ENCODE results near the gene NUP214. TPM values are rescaled to one million over a fixed set of nuclear protein-coding genes. Genes with fewer than 3 reads are reported as not detected.
A peak's percentile ranks its signal among the peaks of the same experiment; 100 is the strongest.
"Not testable (repeated sequence)": the region's sequence is repeated elsewhere in the genome, so short reads cannot be mapped to it uniquely, and the experiment has no call there.

Gene NUP214
- total RNA-seq, 4 donors from 2014 or later, result 25.8 to 68.2 (median 36.9) TPM

DNA sequence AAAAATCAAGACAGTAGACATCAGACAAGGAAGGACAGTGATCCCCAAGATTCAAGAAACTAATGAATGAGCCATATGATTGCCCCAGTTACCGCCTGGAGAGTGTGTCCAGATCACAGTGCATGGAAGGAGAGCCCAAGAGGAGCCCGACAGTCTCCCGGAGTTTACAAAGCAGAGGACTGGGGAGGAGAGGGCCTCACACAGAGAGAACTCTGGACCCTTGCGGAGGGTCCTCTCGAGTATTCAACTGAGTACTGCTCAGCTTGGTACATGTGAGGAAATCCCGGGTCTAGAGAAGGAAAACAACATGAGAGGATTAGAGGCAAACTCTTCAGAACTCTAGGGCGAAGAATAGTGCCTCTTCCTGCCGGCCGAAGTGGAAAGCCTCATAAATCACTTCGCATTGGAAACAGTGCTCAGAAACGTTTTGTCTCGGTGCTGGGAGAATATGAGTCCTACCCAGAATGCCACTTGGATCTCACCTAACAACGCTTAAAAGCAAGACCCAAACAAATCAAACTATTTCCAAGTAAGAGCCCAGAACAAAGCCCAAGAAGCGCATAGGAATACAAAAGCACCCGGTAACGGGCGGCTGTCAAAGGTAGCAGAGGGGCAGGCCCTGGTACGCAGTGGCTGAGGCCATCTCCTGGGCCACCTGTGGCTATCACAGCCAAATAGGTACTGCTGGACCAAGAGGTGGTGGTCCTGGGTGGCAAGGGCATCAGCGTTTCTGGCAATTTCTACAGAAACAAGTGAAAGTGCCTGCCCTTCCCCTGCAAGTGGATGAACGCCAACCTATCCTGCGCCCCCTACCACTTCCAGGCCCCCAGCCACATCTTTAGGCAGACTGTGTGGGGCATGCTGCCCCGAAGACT is 114.9 kb downstream of the NUP214 start:
- Histone ChIP-seq H3K4me1 (peaks cover 0 to 24% (median 10%) of the 10 kb centered on the region in 3 donors), H3K27ac (no peak overlapping the region), H3K36me3 (peaks cover 0 to 10% of the 10 kb centered on the region in 2 donors), H3K27me3 (no peaks in the 10 kb centered on the region), H3K9me3 (no peaks in the 10 kb centered on the region), H3K4me3 (no peak overlapping the region)
- no peak for TF ChIP-seq POLR2AphosphoS5 (IDR thresholded peaks at IDR 0.05)
- no peak for ATAC-seq
- WGBS, 2 donors (ENCODE audit: low coverage in 1 of 2), result 60 to 74% methylated on average over 10 to 22 of the region's 22 CpGs

DNA sequence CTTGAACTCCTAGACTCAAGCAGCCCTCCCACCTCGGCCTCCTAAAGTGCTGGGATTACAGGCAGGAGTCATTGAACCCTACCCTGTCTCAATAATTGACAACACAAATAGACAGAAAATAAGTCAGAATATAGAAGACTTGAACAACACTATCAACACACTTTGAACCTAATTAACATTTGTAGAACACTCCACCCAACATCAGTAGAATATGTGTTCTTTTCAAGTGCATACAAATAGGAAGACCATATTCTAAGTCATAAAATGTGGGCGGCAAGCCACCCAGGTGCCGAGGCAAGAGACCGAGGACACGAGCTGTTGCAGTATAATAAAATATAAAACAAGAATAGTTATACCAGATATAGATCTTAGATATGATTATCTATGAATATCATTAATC is 118.9 kb downstream of the NUP214 start:
- WGBS, 2 donors (ENCODE audit: low coverage in 1 of 2), result 72 to 87% methylated on average over 5 of the region's 5 CpGs
- not testable (repeated sequence) for H3K4me1 ChIP-seq, H3K9me3 ChIP-seq, H3K27me3 ChIP-seq, ATAC-seq, H3K4me3 ChIP-seq, H3K36me3 ChIP-seq, H3K27ac ChIP-seq

DNA sequence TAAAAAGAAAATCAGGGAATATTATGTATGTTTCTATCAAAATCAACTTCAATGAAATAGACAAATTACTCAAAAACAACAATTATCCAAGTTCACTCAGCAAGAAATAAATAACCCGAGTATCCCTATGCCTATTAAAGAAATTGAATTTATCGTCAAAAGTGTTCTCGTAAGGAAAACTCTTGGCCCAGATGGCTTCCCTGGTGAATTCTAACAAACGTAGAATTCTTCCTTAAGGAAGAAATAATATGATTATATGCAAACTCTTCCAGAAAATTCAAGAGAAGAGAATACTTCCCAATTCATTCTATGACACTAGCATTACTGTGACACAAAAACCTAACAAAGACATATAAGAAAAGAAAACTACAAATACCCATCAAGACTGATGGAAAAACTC is 121.2 kb downstream of the NUP214 start:
- 61 to 78% methylated on average over 4 of the region's 4 CpGs for WGBS, 2 donors (ENCODE audit: low coverage in 1 of 2)

DNA sequence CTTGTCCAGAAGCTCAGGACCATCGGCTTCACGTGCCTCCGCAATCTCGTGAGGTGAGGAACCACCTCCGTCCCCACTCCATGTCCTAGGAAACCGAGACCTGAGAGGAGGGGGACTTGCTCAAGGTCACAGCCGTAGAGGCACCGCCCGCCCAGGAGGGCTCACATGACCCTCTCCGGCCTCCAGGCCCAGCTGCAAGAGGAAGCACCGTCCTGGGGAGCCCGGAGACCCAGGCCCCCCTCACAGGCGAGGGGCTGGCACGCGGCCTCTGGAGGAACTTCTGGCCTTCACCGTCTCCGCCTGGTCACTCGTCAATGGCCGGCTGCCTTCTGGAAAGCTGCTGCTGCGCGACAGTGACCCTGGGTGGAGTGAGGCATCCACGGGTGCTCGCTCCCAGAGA is 126.7 kb downstream of the NUP214 start:
- Histone ChIP-seq H3K9me3 (no peaks in the 10 kb centered on the region), H3K36me3 (no peaks in the 10 kb centered on the region), H3K27me3 (no peaks in the 10 kb centered on the region), H3K4me1 (peaks cover 0 to 19% (median 6%) of the 10 kb centered on the region in 3 donors), H3K4me3 (peak overlapping the region in 1 of 2 donors; percentile 28), H3K27ac (peak overlapping the region in 2 of 4 donors; percentile 31 to 50)
- no peak for ATAC-seq
- no CpG with 5 or more reads among the region's 23 CpGs for WGBS, 2 donors (ENCODE audit: low coverage in 1 of 2)
- TF ChIP-seq POLR2A (IDR thresholded peaks at IDR 0.05), result no peak
- TF ChIP-seq EP300 (IDR thresholded peaks at IDR 0.05), result no peak
- no peak for TF ChIP-seq POLR2AphosphoS5 (IDR thresholded peaks at IDR 0.05)
- TF ChIP-seq, protein P1, sequence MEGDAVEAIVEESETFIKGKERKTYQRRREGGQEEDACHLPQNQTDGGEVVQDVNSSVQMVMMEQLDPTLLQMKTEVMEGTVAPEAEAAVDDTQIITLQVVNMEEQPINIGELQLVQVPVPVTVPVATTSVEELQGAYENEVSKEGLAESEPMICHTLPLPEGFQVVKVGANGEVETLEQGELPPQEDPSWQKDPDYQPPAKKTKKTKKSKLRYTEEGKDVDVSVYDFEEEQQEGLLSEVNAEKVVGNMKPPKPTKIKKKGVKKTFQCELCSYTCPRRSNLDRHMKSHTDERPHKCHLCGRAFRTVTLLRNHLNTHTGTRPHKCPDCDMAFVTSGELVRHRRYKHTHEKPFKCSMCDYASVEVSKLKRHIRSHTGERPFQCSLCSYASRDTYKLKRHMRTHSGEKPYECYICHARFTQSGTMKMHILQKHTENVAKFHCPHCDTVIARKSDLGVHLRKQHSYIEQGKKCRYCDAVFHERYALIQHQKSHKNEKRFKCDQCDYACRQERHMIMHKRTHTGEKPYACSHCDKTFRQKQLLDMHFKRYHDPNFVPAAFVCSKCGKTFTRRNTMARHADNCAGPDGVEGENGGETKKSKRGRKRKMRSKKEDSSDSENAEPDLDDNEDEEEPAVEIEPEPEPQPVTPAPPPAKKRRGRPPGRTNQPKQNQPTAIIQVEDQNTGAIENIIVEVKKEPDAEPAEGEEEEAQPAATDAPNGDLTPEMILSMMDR (IDR thresholded peaks at IDR 0.05), result no peak

More for the DNA sequence above, 121.2 kb downstream of the NUP214 start:
- H3K27me3 ChIP-seq, result no peaks in the 10 kb centered on the region
- no peaks in the 10 kb centered on the region for H3K36me3 ChIP-seq
- H3K4me3 ChIP-seq, result no peak overlapping the region
- TF ChIP-seq POLR2AphosphoS5 (IDR thresholded peaks at IDR 0.05) (no peak), POLR2A (IDR thresholded peaks at IDR 0.05) (no peak), EP300 (IDR thresholded peaks at IDR 0.05) (no peak)
- TF ChIP-seq, protein P1 (IDR thresholded peaks at IDR 0.05), result no peak
- H3K27ac ChIP-seq, result no peak overlapping the region
- ATAC-seq, result no peak
- H3K9me3 ChIP-seq, result no peaks in the 10 kb centered on the region
- no peaks in the 10 kb centered on the region for H3K4me1 ChIP-seq

DNA sequence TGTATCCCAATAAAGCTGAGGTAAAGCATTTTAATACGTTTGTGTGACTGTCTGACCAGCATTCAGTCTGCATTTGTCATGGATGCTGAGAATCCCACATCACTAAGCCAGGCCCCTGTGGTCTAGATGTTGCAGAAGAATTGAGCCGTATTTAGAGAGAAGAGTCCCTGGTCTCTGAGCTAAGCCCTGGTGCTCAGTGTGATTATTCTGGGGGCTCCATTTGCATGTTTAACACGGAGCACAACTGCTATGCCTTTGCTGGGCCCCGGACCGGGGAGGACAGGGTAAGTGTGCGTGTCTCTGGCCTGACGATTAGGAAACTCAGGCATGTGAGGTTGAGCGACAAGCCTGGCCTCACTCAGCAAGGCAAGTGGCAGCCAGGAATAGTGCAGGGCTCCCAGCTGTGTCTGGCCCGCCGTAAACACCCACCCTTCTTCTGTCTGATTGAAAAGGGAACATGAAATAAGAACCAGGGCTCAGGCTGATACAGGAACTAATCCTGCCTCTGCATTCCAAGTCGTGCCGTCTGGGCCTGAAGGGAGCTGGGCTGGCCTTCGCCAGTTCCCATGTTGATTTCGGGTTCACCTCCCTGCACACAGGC is 128.6 kb downstream of the NUP214 start:
- Histone ChIP-seq H3K27ac (peak overlapping the region in 1 of 4 donors; percentile 69), H3K27me3 (no peaks in the 10 kb centered on the region), H3K4me3 (no peak overlapping the region), H3K9me3 (no peaks in the 10 kb centered on the region), H3K4me1 (peaks cover 0 to 19% (median 6%) of the 10 kb centered on the region in 3 donors), H3K36me3 (no peaks in the 10 kb centered on the region)
- no peak for TF ChIP-seq EP300 (IDR thresholded peaks at IDR 0.05)
- TF ChIP-seq POLR2AphosphoS5 (IDR thresholded peaks at IDR 0.05), result no peak
- TF ChIP-seq, protein P1 (IDR thresholded peaks at IDR 0.05), result no peak
- no peak for TF ChIP-seq POLR2A (IDR thresholded peaks at IDR 0.05)
- ATAC-seq, result peak; percentile 40
- 56% methylated on average over 5 of the region's 14 CpGs; no CpG with 5 or more reads in 1 of the 2 donors for WGBS, 2 donors (ENCODE audit: low coverage in 1 of 2)

Measured in gastroesophageal sphincter (tissue), 4 donors.